ENCODE measurements around the gene ANG. TPM values are rescaled to one million over a fixed set of nuclear protein-coding genes. Genes with fewer than 3 reads are reported as not detected.

The ANG gene
- total and polyA plus RNA-seq, 10 of the 15 experiments (the other 5 are each of a cell fraction or from before 2014, with no cell fraction given), result 1.0 to 5.9 (median 2.2) TPM

DNA sequence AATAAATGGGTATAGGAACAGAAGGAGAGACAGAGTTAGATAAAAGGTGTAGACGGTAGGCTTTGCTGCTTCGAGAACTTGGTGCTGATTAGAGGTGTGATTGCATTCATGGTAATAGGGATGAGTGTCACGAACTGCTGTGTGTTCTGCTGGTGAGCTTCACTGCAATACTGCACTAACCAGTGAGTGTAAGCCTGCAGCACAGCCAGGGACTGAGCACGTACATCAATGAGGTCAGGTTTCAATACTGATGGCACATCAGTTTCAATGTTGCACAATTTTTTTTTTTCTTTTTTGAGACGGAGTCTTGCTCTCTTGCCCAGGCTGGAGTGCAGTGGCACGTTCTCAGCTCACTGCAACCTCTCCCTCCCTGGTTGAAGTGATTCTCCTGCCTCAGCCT lies 32.2 kb downstream of the ANG start (continued):
- TF ChIP-seq ZNF592 (IDR thresholded peaks at IDR 0.05) (no peak), EZH2 (IDR thresholded peaks at IDR 0.05; ENCODE audit: borderline replicate concordance, control insufficient read depth, low read depth, low read length) (no peak)

GRCh38 chr14:20722016-20722415 lies 33.5 kb downstream of the ANG start:
- peaks cover 5 to 9% of the 10 kb centered on the region in 2 experiments; a peak in 3 of 4 replicates for H3K27me3 ChIP-seq (replicated peaks in 1 of 2; ENCODE audit: control insufficient read depth in 2 of 2, insufficient read depth in 2 of 2, low read length in 1 of 2)
- ChIA-PET CTCF (interaction anchor here (0.7 kb wide), 1 partner anchor 38 kb away, joined by 3 read pairs; no protein-coding TSS in a partner anchor), SMC1A (ENCODE audit: uncharacterized antibody, unreplicated experiment) (no interaction called here), RAD21 (ENCODE audit: unreplicated experiment) (no interaction called here), POLR2A (no interaction called here)
- DNase-seq (ENCODE audit: low read depth, low spot score), result no peak
- in situ Hi-C loops (cut with MboI), result no loop called here
- H3K27ac ChIP-seq (ENCODE audit: control insufficient read depth, insufficient read depth), result no peak overlapping the region
- no peaks in the 10 kb centered on the region for H3K79me2 ChIP-seq (ENCODE audit: control insufficient read depth, insufficient read depth, low read length)
- no peaks in the 10 kb centered on the region for H3K9me3 ChIP-seq (replicated peaks; ENCODE audit: control insufficient read depth, insufficient read depth, low read length)
- H3K36me3 ChIP-seq (ENCODE audit: control insufficient read depth in 2 of 2, insufficient read depth in 2 of 2, low read length in 1 of 2), result no peaks in the 10 kb centered on the region
- H3K9ac ChIP-seq (ENCODE audit: control insufficient read depth, insufficient read depth, low read length), result no peak overlapping the region
- no peaks in the 10 kb centered on the region; the same call in 1 of the 2 replicates for H3K4me1 ChIP-seq (ENCODE audit: control insufficient read depth, insufficient read depth, low read length)
- no peaks in the 10 kb centered on the region for H4K20me1 ChIP-seq (ENCODE audit: control insufficient read depth, insufficient read depth)
- no peak overlapping the region for H3K4me3 ChIP-seq
- FAIRE-seq, result no peak
- no peak overlapping the region for H2AFZ ChIP-seq (ENCODE audit: control insufficient read depth, low read depth, low read length)
- no peak for ATAC-seq
- no peak overlapping the region for H3K4me2 ChIP-seq (ENCODE audit: control insufficient read depth, insufficient read depth)
- no TSS peak for BruUV-seq (replicated peaks)
- intact Hi-C loops (cut with micrococcal nuclease; ENCODE audit: unreplicated experiment), result no loop called here
- TF ChIP-seq EGR1 (IDR thresholded peaks at IDR 0.05; ENCODE audit: borderline replicate concordance in 1 of 2, low read depth in 2 of 2, low read length in 2 of 2) (no peak), NFXL1 (IDR thresholded peaks at IDR 0.05; ENCODE audit: borderline replicate concordance) (no peak), YBX1 (IDR thresholded peaks at IDR 0.05) (no peak), RB1 (IDR thresholded peaks at IDR 0.05; ENCODE audit: borderline replicate concordance) (no peak), MEF2A (IDR thresholded peaks at IDR 0.05; ENCODE audit: insufficient read depth, low read depth, low read length) (no peak), FOXK2 (IDR thresholded peaks at IDR 0.05) (no peak), NFIC (IDR thresholded peaks at IDR 0.05; ENCODE audit: low read depth, low read length) (no peak), IRF5 (IDR thresholded peaks at IDR 0.05; ENCODE audit: borderline replicate concordance) (no peak), JUND (IDR thresholded peaks at IDR 0.05; ENCODE audit: low read depth, low read length) (no peak), NR2F1 (conservative IDR thresholded peaks at IDR 0.05) (no peak), RCOR1 (conservative IDR thresholded peaks at IDR 0.05; ENCODE audit: low read depth, low read length) (no peak), WRNIP1 (IDR thresholded peaks at IDR 0.05; ENCODE audit: borderline replicate concordance, low read depth, low read length) (no peak), SUPT20H (IDR thresholded peaks at IDR 0.05; ENCODE audit: borderline replicate concordance, control insufficient read depth, low read depth, low read length) (no peak), PKNOX1 (IDR thresholded peaks at IDR 0.05) (no peak)
- 79% methylated on average over 12 of the region's 12 CpGs for WGBS (ENCODE audit: insufficient coverage, insufficient replicate concordance, low lambda C conversion rate, missing lambda C conversion rate)
